SU-DHL-6 (cell line): ENCODE results near the gene NCKAP5.

Experiments used
- EZH2phosphoT487 ChIP-seq: fragments of 200-600 bp; sonication (generic), shearing (Covaris generic); conservative IDR thresholded peaks from 2 replicates; pipeline ENCODE4 v1.6.1; 2018; ENCODE audit warnings: mild to moderate bottlenecking, antibody characterized with exemption, low read length, moderate library complexity, mixed read lengths
- TF ChIP-seq, protein P1 (sequence below): fragments of 200-600 bp; sonication (generic); IDR thresholded peaks from one replicate; pipeline ENCODE4 v1.5.1; 2017; ENCODE audit warnings: antibody characterized with exemption, mild to moderate bottlenecking, low read length, moderate library complexity; ENCODE audit not compliant: insufficient read depth, poor library complexity, severe bottlenecking

DNA sequence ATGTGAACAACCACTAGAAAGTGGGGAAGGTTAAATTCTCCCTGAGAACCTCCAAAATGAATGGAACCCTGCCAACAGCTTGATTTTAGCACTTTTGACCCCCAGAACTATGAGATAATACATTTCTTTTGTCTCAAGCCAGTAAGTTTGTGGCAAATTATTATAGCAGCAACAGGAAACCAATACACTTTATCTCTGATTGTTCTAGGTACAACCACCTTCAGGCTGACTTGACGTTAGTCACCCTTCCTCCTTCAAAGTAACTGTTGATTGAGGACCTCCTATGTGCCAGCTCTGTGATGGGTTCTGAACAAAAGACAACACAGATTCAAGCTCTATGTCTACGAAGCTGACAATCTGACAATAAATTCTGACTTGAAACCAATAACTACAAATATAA lies 318.9 kb downstream of the NCKAP5 start:
- TF ChIP-seq, protein P1, sequence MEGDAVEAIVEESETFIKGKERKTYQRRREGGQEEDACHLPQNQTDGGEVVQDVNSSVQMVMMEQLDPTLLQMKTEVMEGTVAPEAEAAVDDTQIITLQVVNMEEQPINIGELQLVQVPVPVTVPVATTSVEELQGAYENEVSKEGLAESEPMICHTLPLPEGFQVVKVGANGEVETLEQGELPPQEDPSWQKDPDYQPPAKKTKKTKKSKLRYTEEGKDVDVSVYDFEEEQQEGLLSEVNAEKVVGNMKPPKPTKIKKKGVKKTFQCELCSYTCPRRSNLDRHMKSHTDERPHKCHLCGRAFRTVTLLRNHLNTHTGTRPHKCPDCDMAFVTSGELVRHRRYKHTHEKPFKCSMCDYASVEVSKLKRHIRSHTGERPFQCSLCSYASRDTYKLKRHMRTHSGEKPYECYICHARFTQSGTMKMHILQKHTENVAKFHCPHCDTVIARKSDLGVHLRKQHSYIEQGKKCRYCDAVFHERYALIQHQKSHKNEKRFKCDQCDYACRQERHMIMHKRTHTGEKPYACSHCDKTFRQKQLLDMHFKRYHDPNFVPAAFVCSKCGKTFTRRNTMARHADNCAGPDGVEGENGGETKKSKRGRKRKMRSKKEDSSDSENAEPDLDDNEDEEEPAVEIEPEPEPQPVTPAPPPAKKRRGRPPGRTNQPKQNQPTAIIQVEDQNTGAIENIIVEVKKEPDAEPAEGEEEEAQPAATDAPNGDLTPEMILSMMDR = no peak
- TF ChIP-seq EZH2phosphoT487 = no peak
